Panc1 (cell line): ENCODE data around the gene MLPH. TPM values are rescaled to one million over a fixed set of nuclear protein-coding genes. Genes with fewer than 3 reads are reported as not detected.

Source experiments
- ATAC-seq: fragments of 200-7000 bp; cut with Tn5 transposase; 2 replicates; pipeline ENCODE4 v1.9.1; 2020; ENCODE audit warnings: mild to moderate bottlenecking, moderate library complexity
- BruUV-seq: library from RNA; stranded (reverse); fragments of 400-500 nt; replicated peaks from 2 replicates; lab custom pipeline; 2021; lab: Mats Ljungman, UMichigan
- CTCF ChIA-PET: fragments of 300-600 bp; sonication (Branson Sonifier 250); formaldehyde crosslinking; loops from one replicate; lab custom pipeline; 2022; ENCODE audit warnings: antibody characterized with exemption; lab: Charles Lee
- POLR2A ChIA-PET: fragments of 300-600 bp; sonication (Branson Sonifier 250); formaldehyde crosslinking; loops from one replicate; lab custom pipeline; 2022; ENCODE audit warnings: antibody characterized with exemption; lab: Charles Lee
- DNase-seq: peaks from one replicate; pipeline ENCODE4 v3.0.0-alpha.2; 2010; ENCODE audit warnings: low read depth, low spot score
- H3K27ac ChIP-seq: 2 replicates; pipeline ENCODE4 v1.5.1; 2011; ENCODE audit warnings: mild to moderate bottlenecking, low read length, inconsistent platforms
- H3K27me3 ChIP-seq: fragments of 200-500 bp; sonication (Bioruptor generic); 2 replicates; pipeline ENCODE4 v1.6.0; 2014; ENCODE audit warnings: low read length, inconsistent platforms; ENCODE audit not compliant: control insufficient read depth, insufficient read depth
- H3K36me3 ChIP-seq: fragments of 200-500 bp; sonication (Bioruptor generic); 2 replicates; pipeline ENCODE4 v1.5.1; 2014; ENCODE audit warnings: inconsistent platforms, mild to moderate bottlenecking, low read length, moderate library complexity; ENCODE audit not compliant: control insufficient read depth, insufficient read depth
- H3K4me1 ChIP-seq: 2 replicates; pipeline ENCODE4 v1.5.1; 2011; ENCODE audit warnings: inconsistent platforms, mild to moderate bottlenecking, low read length, moderate library complexity; ENCODE audit not compliant: control insufficient read depth, insufficient read depth
- H3K4me3 ChIP-seq, 2 experiments: 2 replicates each; pipeline ENCODE4 v1.5.1; 2011 to 2012; ENCODE audit warnings: low read depth in 2 of 2, low read length in 2 of 2, mild to moderate bottlenecking in 2 of 2, inconsistent platforms in 1 of 2, moderate library complexity in 1 of 2
- H3K9me3 ChIP-seq: fragments of 200-500 bp; sonication (Bioruptor generic); 2 replicates; pipeline ENCODE4 v1.5.1; 2014; ENCODE audit warnings: low read depth, mild to moderate bottlenecking, inconsistent platforms, low read length, moderate library complexity; ENCODE audit not compliant: control insufficient read depth, insufficient read depth
- CTCF ChIP-seq: fragments of 450-650 bp; IDR thresholded peaks from 2 replicates; pipeline ENCODE4 v1.5.1; 2017; ENCODE audit warnings: mild to moderate bottlenecking
- POLR2AphosphoS5 ChIP-seq: IDR thresholded peaks from 2 replicates; pipeline ENCODE4 v1.6.1; 2012; ENCODE audit warnings: mild to moderate bottlenecking, low read depth, low read length, moderate library complexity
- REST ChIP-seq, 2 experiments: IDR thresholded peaks; 2 replicates each; pipeline ENCODE4 v1.6.1; 2011 to 2012; ENCODE audit warnings: low read depth in 2 of 2, control low read depth in 1 of 2, low read length in 1 of 2, mild to moderate bottlenecking in 1 of 2, moderate library complexity in 1 of 2; ENCODE audit not compliant: insufficient read depth in 1 of 2
- SIN3A ChIP-seq: IDR thresholded peaks from 2 replicates; pipeline ENCODE4 v1.6.1; 2012; ENCODE audit warnings: low read depth, mild to moderate bottlenecking, low read length, moderate library complexity, borderline replicate concordance; ENCODE audit not compliant: insufficient read depth
- TCF7L2 ChIP-seq: IDR thresholded peaks from 2 replicates; pipeline ENCODE4 v1.6.1; 2011; ENCODE audit warnings: mild to moderate bottlenecking, low read depth, low read length, inconsistent platforms
- in situ Hi-C: cut with HindIII; loops from 2 replicates; pipeline ENCODE4 v1.10.0; 2016; ENCODE audit warnings: low sequenced_read_pairs, low pct_unique_long_range_greater_than_20kb
- intact Hi-C: fragments of 100-400 bp; cut with micrococcal nuclease; formaldehyde crosslinking; loops from one replicate; pipeline ENCODE4 v1.10.0; 2022; ENCODE audit not compliant: unreplicated experiment
- total RNA-seq: library from RNA; stranded (reverse); gene quantifications from one replicate; pipeline ENCODE4 v1.2.1, GENCODE V29; 2021; ENCODE audit not compliant: unreplicated experiment

MLPH gene
- total RNA-seq, 1 experiment from 2014 or later, result 60.2 TPM

DNA sequence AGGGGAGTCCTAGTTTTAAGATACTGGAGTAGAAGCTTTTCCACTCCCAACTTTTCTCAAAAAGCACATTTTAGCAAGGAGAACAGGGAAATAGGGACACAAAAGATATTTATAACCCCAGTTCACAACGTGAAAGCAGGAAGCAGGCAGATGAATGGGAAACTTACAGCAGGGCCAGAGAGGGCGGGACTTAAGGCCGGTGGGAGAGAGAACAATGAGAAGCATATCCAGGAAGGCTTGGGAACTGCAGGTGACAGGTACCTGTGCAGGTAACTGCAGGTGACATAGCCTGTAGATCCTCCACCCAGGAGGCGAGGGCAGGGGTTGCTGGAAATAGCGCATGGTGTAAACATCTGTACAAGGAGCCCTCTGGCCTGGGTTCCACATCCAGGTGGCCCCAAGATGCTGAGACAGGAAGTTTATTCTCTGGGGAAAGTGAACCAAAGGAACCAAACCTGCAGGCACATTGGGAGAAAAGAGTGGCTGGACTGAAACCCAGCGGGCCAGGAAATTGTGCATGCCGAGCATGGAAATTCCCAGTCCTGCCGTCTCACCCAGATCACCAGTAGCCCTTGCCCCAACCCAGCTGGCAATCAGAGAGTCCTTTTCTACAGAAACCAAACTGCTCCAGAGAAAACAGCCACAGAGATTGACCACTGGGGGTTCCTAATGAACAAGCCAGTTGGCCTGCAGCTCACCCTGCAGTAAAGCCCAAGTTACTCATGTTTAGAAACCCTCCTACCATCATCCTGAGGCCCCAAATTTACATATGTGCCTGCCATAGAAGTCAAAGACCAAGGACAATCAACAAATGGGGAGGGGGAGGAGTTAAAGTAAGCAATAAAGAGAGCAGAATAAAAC is 48.7 kb upstream of the MLPH start:
- DNase-seq (no peak), ATAC-seq (no peak)
- BruUV-seq, result no TSS peak
- Histone ChIP-seq H3K27ac (no peak overlapping the region), H3K9me3 (0 out of 2 replicates have a peak, but pooled peaks cover 4% of the 10 kb centered on the region), H3K4me3 (no peak overlapping the region), H3K4me1 (peaks cover 15% of the 10 kb centered on the region), H3K27me3 (no peaks in the 10 kb centered on the region), H3K36me3 (no peaks in the 10 kb centered on the region)
- intact Hi-C loops (no loop called here), in situ Hi-C loops (no loop called here)
- POLR2A ChIA-PET, result no interaction called here
- no peak for TF ChIP-seq SIN3A
- no peak for TF ChIP-seq POLR2AphosphoS5
- no peak for TF ChIP-seq TCF7L2
- CTCF ChIA-PET, result no interaction called here

DNA sequence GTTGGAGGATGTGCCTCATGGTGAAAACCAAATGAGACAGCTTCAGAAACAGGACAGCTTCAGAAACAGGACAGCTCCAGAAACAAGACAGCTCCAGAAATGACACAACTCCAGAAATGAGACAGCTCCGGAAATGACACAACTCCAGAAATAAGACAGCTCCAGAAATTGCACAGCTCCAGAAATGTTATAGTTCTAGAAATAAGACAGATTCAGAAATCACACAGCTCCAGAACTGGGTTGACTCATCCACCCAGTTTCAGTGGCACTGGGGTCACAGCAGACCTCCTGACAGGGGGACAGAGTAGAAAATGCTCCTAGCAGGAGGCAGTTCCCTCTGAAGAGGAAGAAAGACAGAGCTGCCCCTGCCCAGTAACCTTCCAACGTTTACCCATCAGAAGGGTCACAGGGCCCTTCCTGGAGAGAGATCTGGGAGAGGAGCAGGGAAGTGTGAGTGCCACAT is 46.2 kb upstream of the MLPH start:
- H3K36me3 ChIP-seq, result no peaks in the 10 kb centered on the region
- H3K4me1 ChIP-seq, result no peaks in the 10 kb centered on the region
- no peak overlapping the region for H3K4me3 ChIP-seq
- no peak overlapping the region for H3K27ac ChIP-seq
- BruUV-seq, result no TSS peak
- DNase-seq (no peak), ATAC-seq (no peak)
- CTCF ChIA-PET, result no interaction called here
- TF ChIP-seq POLR2AphosphoS5 (no peak), REST (IDR thresholded peaks at IDR 0.05; ENCODE audit: insufficient read depth in 1 of 2, low read depth in 2 of 2, low read length in 1 of 2) (no peak), CTCF (no peak), TCF7L2 (no peak), SIN3A (no peak)
- no peaks in the 10 kb centered on the region for H3K27me3 ChIP-seq
- in situ Hi-C loops (no loop called here), intact Hi-C loops (no loop called here)
- 0 out of 2 replicates have a peak, but pooled peaks cover 4% of the 10 kb centered on the region for H3K9me3 ChIP-seq
- POLR2A ChIA-PET, result no interaction called here
